ENCODE results near the gene NOL12.

NOL12 gene

DNA sequence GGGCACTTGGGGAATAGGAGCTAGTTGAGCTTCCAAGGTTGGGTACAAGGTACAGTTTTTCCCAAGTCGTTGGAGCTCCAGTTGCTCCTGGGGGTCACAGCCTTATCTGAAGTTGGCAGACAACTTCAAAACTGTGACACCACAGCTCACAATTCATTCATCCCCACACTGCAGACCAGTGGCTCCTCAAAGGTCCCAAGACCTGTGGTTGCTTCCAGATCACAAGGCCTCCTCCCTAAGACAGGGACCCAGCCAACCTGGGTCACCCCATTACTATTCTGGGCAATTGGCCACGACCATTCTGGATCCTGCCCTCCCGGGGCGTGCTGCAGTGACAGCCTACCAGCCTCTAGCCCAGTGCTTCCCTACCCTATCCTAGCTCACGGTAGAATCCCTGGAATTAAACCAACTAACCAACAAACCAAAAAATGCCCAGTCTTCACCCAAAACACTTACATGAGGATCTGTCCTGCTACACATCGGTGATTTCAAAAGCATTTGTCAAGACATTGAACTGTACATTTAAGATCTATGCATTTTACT, 28.5 kb upstream of the NOL12 start:
- TF ChIP-seq, protein P1, sequence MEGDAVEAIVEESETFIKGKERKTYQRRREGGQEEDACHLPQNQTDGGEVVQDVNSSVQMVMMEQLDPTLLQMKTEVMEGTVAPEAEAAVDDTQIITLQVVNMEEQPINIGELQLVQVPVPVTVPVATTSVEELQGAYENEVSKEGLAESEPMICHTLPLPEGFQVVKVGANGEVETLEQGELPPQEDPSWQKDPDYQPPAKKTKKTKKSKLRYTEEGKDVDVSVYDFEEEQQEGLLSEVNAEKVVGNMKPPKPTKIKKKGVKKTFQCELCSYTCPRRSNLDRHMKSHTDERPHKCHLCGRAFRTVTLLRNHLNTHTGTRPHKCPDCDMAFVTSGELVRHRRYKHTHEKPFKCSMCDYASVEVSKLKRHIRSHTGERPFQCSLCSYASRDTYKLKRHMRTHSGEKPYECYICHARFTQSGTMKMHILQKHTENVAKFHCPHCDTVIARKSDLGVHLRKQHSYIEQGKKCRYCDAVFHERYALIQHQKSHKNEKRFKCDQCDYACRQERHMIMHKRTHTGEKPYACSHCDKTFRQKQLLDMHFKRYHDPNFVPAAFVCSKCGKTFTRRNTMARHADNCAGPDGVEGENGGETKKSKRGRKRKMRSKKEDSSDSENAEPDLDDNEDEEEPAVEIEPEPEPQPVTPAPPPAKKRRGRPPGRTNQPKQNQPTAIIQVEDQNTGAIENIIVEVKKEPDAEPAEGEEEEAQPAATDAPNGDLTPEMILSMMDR (IDR thresholded peaks at IDR 0.05; ENCODE audit: poor library complexity, severe bottlenecking) = no peak
- Histone ChIP-seq H3K4me1 (ENCODE audit: insufficient read depth, poor library complexity, severe bottlenecking) (peaks cover 3% of the 10 kb centered on the region), H3K4me3 (ENCODE audit: severe bottlenecking) (peak overlapping the region; percentile 74), H3K27ac (ENCODE audit: poor library complexity, severe bottlenecking) (peak overlapping the region; percentile 37), H3K27me3 (ENCODE audit: insufficient read depth, poor library complexity, severe bottlenecking) (no peaks in the 10 kb centered on the region), H3K36me3 (ENCODE audit: low read depth) (peaks cover 7% of the 10 kb centered on the region), H3K9me3 (ENCODE audit: severe bottlenecking) (no peaks in the 10 kb centered on the region)
- ATAC-seq (ENCODE audit: low read depth) (peak; percentile 17; the same call in 2 of the 3 replicates), DNase-seq (ENCODE audit: low spot score) (no peak)

DNA sequence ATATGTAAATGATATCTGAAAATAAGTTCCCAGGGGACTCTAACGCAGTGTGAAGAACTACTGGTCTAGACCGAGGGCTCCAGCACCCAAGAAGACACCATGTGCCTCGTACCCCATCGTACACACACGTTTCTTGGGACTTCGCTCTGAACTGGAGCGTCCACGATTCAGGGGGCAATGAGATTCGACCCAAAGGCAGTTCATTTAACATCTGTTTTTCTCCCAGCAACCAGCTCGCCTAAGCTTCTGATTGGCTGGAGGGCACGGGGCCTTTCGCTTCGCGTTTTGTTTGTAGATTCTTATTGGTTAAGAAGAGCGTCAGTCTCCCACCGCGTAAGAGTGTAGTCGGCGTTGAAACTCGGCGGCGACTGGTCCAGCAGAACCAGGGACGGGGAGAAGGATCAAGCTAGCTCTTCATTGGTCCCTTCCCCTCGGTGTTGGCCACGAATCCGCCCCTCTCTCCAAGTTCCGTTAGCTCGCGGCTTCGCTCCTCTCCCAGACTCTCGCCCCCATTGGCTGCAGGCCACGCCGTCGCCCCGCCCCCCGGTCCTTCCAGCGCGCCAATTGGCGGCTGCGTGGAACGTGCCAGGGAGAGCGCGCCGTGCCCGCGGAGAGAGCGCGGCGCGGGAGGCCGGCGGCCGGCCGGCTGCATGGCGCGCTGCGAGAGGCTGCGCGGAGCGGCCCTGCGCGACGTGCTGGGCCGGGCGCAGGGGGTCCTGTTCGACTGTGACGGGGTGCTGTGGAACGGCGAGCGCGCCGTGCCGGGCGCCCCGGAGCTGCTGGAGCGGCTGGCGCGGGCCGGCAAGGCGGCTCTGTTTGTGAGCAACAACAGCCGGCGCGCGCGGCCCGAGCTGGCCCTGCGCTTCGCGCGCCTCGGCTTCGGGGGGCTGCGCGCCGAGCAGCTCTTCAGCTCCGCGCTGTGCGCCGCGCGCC, 27.7 kb upstream of the NOL12 start, which contains the start of gene PDXP:
PDXP (plus strand) TSS at position 591 of the 933 bp plus-strand sequence; CDS start at position 651, 60 bp downstream.
- H3K4me1 ChIP-seq (ENCODE audit: insufficient read depth, poor library complexity, severe bottlenecking) = peaks cover 3% of the 10 kb centered on the region

DNA sequence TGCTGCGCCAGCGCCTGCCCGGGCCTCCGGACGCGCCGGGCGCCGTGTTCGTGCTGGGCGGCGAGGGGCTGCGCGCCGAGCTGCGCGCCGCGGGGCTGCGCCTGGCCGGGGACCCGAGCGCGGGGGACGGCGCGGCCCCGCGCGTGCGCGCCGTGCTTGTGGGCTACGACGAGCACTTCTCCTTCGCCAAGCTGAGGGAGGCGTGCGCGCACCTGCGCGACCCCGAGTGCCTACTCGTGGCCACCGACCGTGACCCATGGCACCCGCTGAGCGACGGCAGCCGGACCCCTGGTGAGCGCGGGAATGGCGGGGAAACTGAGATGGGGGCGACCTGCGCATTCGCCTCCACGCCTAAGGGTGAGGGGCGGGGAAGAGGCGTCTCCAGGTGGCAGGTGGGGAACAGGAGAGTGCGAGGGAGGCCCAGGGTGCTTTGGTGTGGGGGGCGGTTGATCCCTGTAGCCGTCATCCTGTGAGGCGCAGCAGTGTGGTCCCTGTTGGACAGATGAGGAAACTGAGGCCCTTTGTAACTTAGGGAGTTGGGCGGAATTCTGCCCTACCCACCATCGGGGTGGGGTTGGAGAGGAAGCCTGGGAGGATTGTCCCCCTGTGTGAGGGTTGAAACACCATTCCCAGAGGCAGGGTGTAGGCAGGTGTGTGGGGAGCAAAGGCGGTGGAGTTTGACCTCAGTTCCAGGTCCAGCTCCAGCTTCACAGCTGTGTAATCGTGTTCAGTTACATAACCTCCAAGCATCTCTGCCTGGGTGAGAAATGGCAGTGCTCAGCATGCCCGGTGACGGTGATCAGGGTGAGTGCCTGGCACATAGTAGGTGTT, 26.9 kb upstream of the NOL12 start:
- no peak for ATAC-seq (ENCODE audit: low read depth)
- peak overlapping the region; percentile 37 for H3K27ac ChIP-seq (ENCODE audit: poor library complexity, severe bottlenecking)
- H3K9me3 ChIP-seq (ENCODE audit: severe bottlenecking) = no peaks in the 10 kb centered on the region

More for the DNA sequence above, 27.7 kb upstream of the NOL12 start, which contains the start of gene PDXP:
- DNase-seq (ENCODE audit: low spot score) = peak; percentile 98
- H3K27ac ChIP-seq (ENCODE audit: poor library complexity, severe bottlenecking) = peak within 1 kb of the TSS; percentile 37
- H3K9me3 ChIP-seq (ENCODE audit: severe bottlenecking) = no peaks in the 10 kb centered on the region
- ATAC-seq (ENCODE audit: low read depth) = peak; percentile 97
- peak within 1 kb of the TSS; percentile 74 for H3K4me3 ChIP-seq (ENCODE audit: severe bottlenecking)
- peaks cover 1% of the 10 kb centered on the region for H3K36me3 ChIP-seq (ENCODE audit: low read depth)
- no peaks in the 10 kb centered on the region for H3K27me3 ChIP-seq (ENCODE audit: insufficient read depth, poor library complexity, severe bottlenecking)
- TF ChIP-seq, protein P1 (IDR thresholded peaks at IDR 0.05; ENCODE audit: poor library complexity, severe bottlenecking) = no peak

DNA sequence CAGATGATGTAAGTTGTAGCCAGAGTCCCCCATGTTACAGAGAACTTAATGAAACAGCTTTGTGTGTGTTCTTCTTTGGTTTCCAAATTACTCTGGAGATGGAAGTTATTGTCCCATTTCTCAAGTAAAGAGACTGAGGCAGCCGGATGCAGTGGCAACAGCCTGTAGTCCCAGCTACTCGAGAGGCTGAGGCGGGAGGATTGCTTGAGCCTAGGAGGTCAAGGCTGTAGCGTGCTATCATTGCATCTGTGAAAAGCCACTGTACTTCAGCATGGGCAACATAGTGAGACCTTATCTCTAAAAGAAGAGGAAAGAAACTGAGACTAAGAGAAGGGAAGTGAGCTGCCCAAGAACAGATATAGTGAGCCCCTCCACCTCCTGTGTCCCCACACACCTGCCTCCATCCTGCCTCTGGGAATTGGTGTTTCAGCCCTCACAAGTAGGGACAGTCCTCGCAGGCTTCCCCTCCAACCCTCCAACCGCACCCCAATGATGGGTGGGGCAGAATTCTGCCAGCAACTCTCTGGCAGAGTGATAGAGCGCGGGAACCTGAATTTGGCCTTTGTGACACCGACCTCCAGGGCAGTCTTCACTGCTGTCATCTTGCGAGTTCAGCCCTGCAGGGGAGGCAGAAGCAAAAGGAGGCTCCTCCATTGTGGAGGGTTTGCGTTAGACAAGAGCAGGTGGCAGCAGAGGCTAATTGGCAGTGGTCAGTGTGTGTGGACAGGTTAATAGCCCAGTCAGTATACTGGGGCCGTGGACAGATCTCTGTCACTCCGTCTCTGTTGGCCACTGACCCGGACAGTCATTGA, 26.0 kb upstream of the NOL12 start:
- DNase-seq (ENCODE audit: low spot score) = no peak
- Histone ChIP-seq H3K4me3 (ENCODE audit: severe bottlenecking) (peak overlapping the region; percentile 74), H3K4me1 (ENCODE audit: insufficient read depth, poor library complexity, severe bottlenecking) (peaks cover 3% of the 10 kb centered on the region), H3K27ac (ENCODE audit: poor library complexity, severe bottlenecking) (no peak overlapping the region), H3K27me3 (ENCODE audit: insufficient read depth, poor library complexity, severe bottlenecking) (no peaks in the 10 kb centered on the region), H3K36me3 (ENCODE audit: low read depth) (no peaks in the 10 kb centered on the region; the same call in 1 of the 2 replicates), H3K9me3 (ENCODE audit: severe bottlenecking) (no peaks in the 10 kb centered on the region)
- ATAC-seq (ENCODE audit: low read depth) = no peak
- TF ChIP-seq, protein P1 (IDR thresholded peaks at IDR 0.05; ENCODE audit: poor library complexity, severe bottlenecking) = no peak

More for the DNA sequence above, 26.9 kb upstream of the NOL12 start:
- no peak for DNase-seq (ENCODE audit: low spot score)
- TF ChIP-seq, protein P1 (IDR thresholded peaks at IDR 0.05; ENCODE audit: poor library complexity, severe bottlenecking) = no peak
- H3K4me1 ChIP-seq (ENCODE audit: insufficient read depth, poor library complexity, severe bottlenecking) = peaks cover 3% of the 10 kb centered on the region
- peak overlapping the region; percentile 74 for H3K4me3 ChIP-seq (ENCODE audit: severe bottlenecking)
- H3K36me3 ChIP-seq (ENCODE audit: low read depth) = no peaks in the 10 kb centered on the region
- no peaks in the 10 kb centered on the region for H3K27me3 ChIP-seq (ENCODE audit: insufficient read depth, poor library complexity, severe bottlenecking)

Measured in RWPE2 (cell line).